HepG2 (cell line): ENCODE measurements around the gene TFDP1. TPM values are rescaled to one million over a fixed set of nuclear protein-coding genes. Genes with fewer than 3 reads are reported as not detected.

Experiments used
- ASH2L ChIP-seq: fragments of 300-600, 200-600 bp; sonication (generic); IDR thresholded peaks from 2 replicates; pipeline ENCODE4 v1.7.0; 2017; ENCODE audit warnings: low read depth, mild to moderate bottlenecking, moderate library complexity, mixed read lengths, low read length; ENCODE audit not compliant: insufficient read length
- BCL6 ChIP-seq: IDR thresholded peaks from 2 replicates; pipeline ENCODE4 v1.6.1; 2016; ENCODE audit warnings: missing genetic modification reagents, missing compliant biosample characterization
- ESRRA ChIP-seq: sonication (generic); formaldehyde crosslinking; IDR thresholded peaks from 2 replicates; pipeline ENCODE4 v1.5.1; 2020; ENCODE audit warnings: mild to moderate bottlenecking, low read depth, missing genetic modification reagents
- HDAC6 ChIP-seq: fragments of 200-600 bp; sonication (generic); IDR thresholded peaks from 2 replicates; pipeline ENCODE4 v1.7.0; 2017; ENCODE audit warnings: mild to moderate bottlenecking, antibody characterized with exemption, low read length, low read depth
- IKZF4 ChIP-seq: sonication (generic); formaldehyde crosslinking; IDR thresholded peaks from 2 replicates; pipeline ENCODE4 v1.5.1; 2020; ENCODE audit warnings: borderline replicate concordance, mild to moderate bottlenecking, low read depth, missing genetic modification reagents; ENCODE audit errors: not compliant biosample characterization
- KDM5B ChIP-seq: sonication (generic); formaldehyde crosslinking; IDR thresholded peaks from 2 replicates; pipeline ENCODE4 v1.4.0; 2020; ENCODE audit warnings: missing genetic modification reagents, mild to moderate bottlenecking, borderline replicate concordance
- NFIC ChIP-seq: IDR thresholded peaks from 2 replicates; pipeline ENCODE4 v1.6.1; 2012; ENCODE audit warnings: mild to moderate bottlenecking, low read length, inconsistent platforms
- NPAS2 ChIP-seq: sonication (generic); formaldehyde crosslinking; IDR thresholded peaks from 2 replicates; pipeline ENCODE4 v1.8.0; 2022; ENCODE audit warnings: mild to moderate bottlenecking, missing genetic modification reagents, borderline replicate concordance
- PITX1 ChIP-seq: sonication (generic); formaldehyde crosslinking; IDR thresholded peaks from 2 replicates; pipeline ENCODE4 v1.5.1; 2020; ENCODE audit warnings: mild to moderate bottlenecking, missing genetic modification reagents
- POLR2AphosphoS5 ChIP-seq: IDR thresholded peaks from 2 replicates; pipeline ENCODE4 v1.6.1; 2012; ENCODE audit warnings: low read depth, low read length
- RAD21 ChIP-seq: fragments of 450-650 bp; formaldehyde crosslinking; IDR thresholded peaks from 2 replicates; pipeline ENCODE4 v1.5.0; 2020; ENCODE audit warnings: mild to moderate bottlenecking
- SNAI1 ChIP-seq: sonication (generic); formaldehyde crosslinking; IDR thresholded peaks from 2 replicates; pipeline ENCODE4 v1.5.0; 2020; ENCODE audit warnings: mild to moderate bottlenecking, missing genetic modification reagents, borderline replicate concordance
- ZFAT ChIP-seq: sonication (generic); formaldehyde crosslinking; conservative IDR thresholded peaks from 2 replicates; pipeline ENCODE4 v1.8.1; 2023; ENCODE audit warnings: missing genetic modification reagents, inconsistent platforms
- ZFP1 ChIP-seq: IDR thresholded peaks from 2 replicates; pipeline ENCODE4 v1.6.1; 2016
- ZNF121 ChIP-seq: sonication (generic); formaldehyde crosslinking; IDR thresholded peaks from 2 replicates; pipeline ENCODE4 v1.5.0; 2020; ENCODE audit warnings: mild to moderate bottlenecking, missing genetic modification reagents
- ZNF570 ChIP-seq: sonication (generic); formaldehyde crosslinking; IDR thresholded peaks from 2 replicates; pipeline ENCODE4 v1.4.0; 2020; ENCODE audit warnings: mild to moderate bottlenecking, missing genetic modification reagents, borderline replicate concordance
- ZNF7 ChIP-seq: IDR thresholded peaks from 2 replicates; pipeline ENCODE4 v1.6.1; 2016; ENCODE audit warnings: missing biosample characterization, missing genetic modification reagents
- ZNF703 ChIP-seq: sonication (generic); formaldehyde crosslinking; IDR thresholded peaks from 2 replicates; pipeline ENCODE4 v1.5.1; 2020; ENCODE audit warnings: missing genetic modification reagents, mild to moderate bottlenecking, moderate library complexity, borderline replicate concordance
- polyA plus RNA-seq, 8 experiments: library from polyadenylated mRNA; depleted of rRNA in 3 of 8; stranded (reverse) in 7 of 8; unstranded in 1 of 8; fragments of >200 nt; fragmentation: Illumina TruSeq in 4 of 8; extraction: Trizol in 4 of 8; gene quantifications; 2 replicates each; pipeline versions ENCODE4 v1.2.1 to v1.2.3, GENCODE V29; 2011 to 2016; ENCODE audit warnings: low read depth in 4 of 8, missing spikeins in 1 of 8, mixed read lengths in 1 of 8; ENCODE audit not compliant: insufficient read depth in 1 of 8
- total RNA-seq, 5 experiments: library from RNA; depleted of rRNA; stranded (reverse); fragments of >200 nt; fragmentation: Illumina TruSeq; extraction: Trizol; gene quantifications; 2 replicates each; pipeline ENCODE4 v1.2.3, GENCODE V29; 2016; ENCODE audit warnings: low read depth in 1 of 5
- TF ChIP-seq, protein P1 (sequence below): IDR thresholded peaks from 2 replicates; pipeline ENCODE4 v1.6.1; 2016; ENCODE audit warnings: missing genetic modification reagents, missing compliant biosample characterization
- TF ChIP-seq, protein P2 (sequence below): IDR thresholded peaks from 2 replicates; pipeline ENCODE4 v1.6.1; 2018; ENCODE audit warnings: missing genetic modification reagents
- TF ChIP-seq, protein P3 (sequence below): IDR thresholded peaks from 2 replicates; pipeline ENCODE4 v1.6.1; 2016; ENCODE audit warnings: low read depth, control low read depth
- TF ChIP-seq, protein P4 (sequence below): IDR thresholded peaks from 2 replicates; pipeline ENCODE4 v1.6.1; 2016; ENCODE audit warnings: low read depth, borderline replicate concordance
- TF ChIP-seq, protein P5 (sequence below): sonication (generic); formaldehyde crosslinking; IDR thresholded peaks from 2 replicates; pipeline ENCODE4 v1.4.0; 2020; ENCODE audit warnings: missing genetic modification reagents; ENCODE audit errors: not compliant biosample characterization
- TF ChIP-seq, protein P6 (sequence below): sonication (generic); formaldehyde crosslinking; IDR thresholded peaks from 2 replicates; pipeline ENCODE4 v1.5.0; 2020; ENCODE audit warnings: mild to moderate bottlenecking, missing genetic modification reagents

The TFDP1 gene
- total and polyA plus RNA-seq, 2 of the 13 experiments (the other 11 are each of a cell fraction or from before 2014, with no cell fraction given), result 38.0 to 84.2 TPM

DNA sequence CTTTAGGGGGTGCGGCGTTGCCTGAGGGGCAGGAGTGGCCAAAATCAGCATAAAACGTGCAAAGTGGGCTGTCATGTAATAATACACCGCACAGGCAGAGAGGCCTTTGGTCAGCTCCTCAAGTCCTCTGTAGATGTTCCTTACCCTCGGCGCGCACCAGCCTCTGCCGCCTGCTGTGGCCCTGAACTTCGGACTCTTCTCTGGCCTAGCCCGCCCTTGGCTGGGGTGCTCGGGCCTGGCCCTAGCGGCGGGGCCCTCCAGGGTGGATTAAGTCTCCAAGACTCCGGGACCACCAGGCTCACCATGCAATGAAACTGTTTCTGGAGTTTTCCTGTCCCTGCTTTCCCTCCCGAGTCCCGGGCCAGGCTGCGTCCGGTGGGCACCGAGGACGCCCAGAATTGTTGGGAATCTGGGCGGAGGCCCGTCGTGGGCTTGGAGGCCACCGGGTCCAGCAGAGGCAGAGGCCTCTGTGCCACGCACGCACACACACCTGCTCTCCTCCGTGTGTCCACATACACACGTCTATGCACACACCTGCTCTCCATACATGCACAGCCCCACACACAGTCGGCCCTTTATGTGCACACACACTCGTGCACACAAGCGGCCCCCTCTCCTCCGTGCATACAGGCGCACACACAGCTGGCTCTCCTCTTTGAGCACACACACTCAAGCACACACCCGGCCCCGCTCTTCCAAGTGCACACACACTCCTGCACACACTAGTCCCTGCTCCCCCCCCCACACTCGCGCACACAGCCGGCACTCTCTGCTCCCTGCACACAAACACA is 1.5 kb upstream of the TFDP1 start (continued):
- TF ChIP-seq ZFAT (CRISPR knock-in tag) (no peak), ZFP1 (no peak), ZNF121 (no peak), ESRRA (CRISPR knock-in tag) (no peak), KDM5B (no peak; the same call in 1 of the 2 replicates), NFIC (no peak), POLR2AphosphoS5 (no peak), IKZF4 (no peak), HDAC6 (no peak), ZNF570 (CRISPR knock-in tag) (no peak), ZNF703 (0 out of 2 replicates have a peak, but pooled peaks have one; percentile 26), RAD21 (no peak), ZNF7 (CRISPR knock-in tag) (no peak), PITX1 (CRISPR knock-in tag) (peak; percentile 56; the same call in 1 of the 2 replicates), BCL6 (CRISPR knock-in tag) (no peak), NPAS2 (CRISPR knock-in tag) (no peak), SNAI1 (CRISPR knock-in tag) (no peak), ASH2L (no peak)
- TF ChIP-seq, protein P1, sequence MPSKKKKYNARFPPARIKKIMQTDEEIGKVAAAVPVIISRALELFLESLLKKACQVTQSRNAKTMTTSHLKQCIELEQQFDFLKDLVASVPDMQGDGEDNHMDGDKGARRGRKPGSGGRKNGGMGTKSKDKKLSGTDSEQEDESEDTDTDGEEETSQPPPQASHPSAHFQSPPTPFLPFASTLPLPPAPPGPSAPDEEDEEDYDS (CRISPR knock-in tag), result no peak
- TF ChIP-seq, protein P2, sequence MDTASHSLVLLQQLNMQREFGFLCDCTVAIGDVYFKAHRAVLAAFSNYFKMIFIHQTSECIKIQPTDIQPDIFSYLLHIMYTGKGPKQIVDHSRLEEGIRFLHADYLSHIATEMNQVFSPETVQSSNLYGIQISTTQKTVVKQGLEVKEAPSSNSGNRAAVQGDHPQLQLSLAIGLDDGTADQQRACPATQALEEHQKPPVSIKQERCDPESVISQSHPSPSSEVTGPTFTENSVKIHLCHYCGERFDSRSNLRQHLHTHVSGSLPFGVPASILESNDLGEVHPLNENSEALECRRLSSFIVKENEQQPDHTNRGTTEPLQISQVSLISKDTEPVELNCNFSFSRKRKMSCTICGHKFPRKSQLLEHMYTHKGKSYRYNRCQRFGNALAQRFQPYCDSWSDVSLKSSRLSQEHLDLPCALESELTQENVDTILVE (CRISPR knock-in tag), result no peak
- TF ChIP-seq, protein P3, sequence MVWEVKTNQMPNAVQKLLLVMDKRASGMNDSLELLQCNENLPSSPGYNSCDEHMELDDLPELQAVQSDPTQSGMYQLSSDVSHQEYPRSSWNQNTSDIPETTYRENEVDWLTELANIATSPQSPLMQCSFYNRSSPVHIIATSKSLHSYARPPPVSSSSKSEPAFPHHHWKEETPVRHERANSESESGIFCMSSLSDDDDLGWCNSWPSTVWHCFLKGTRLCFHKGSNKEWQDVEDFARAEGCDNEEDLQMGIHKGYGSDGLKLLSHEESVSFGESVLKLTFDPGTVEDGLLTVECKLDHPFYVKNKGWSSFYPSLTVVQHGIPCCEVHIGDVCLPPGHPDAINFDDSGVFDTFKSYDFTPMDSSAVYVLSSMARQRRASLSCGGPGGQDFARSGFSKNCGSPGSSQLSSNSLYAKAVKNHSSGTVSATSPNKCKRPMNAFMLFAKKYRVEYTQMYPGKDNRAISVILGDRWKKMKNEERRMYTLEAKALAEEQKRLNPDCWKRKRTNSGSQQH, result no peak
- TF ChIP-seq, protein P4, sequence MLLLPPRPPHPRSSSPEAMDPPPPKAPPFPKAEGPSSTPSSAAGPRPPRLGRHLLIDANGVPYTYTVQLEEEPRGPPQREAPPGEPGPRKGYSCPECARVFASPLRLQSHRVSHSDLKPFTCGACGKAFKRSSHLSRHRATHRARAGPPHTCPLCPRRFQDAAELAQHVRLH (CRISPR knock-in tag), result 0 out of 2 replicates have a peak, but pooled peaks have one; percentile 25
- TF ChIP-seq, protein P5, sequence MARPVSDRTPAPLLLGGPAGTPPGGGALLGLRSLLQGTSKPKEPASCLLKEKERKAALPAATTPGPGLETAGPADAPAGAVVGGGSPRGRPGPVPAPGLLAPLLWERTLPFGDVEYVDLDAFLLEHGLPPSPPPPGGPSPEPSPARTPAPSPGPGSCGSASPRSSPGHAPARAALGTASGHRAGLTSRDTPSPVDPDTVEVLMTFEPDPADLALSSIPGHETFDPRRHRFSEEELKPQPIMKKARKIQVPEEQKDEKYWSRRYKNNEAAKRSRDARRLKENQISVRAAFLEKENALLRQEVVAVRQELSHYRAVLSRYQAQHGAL (CRISPR knock-in tag), result no peak
- TF ChIP-seq, protein P6, sequence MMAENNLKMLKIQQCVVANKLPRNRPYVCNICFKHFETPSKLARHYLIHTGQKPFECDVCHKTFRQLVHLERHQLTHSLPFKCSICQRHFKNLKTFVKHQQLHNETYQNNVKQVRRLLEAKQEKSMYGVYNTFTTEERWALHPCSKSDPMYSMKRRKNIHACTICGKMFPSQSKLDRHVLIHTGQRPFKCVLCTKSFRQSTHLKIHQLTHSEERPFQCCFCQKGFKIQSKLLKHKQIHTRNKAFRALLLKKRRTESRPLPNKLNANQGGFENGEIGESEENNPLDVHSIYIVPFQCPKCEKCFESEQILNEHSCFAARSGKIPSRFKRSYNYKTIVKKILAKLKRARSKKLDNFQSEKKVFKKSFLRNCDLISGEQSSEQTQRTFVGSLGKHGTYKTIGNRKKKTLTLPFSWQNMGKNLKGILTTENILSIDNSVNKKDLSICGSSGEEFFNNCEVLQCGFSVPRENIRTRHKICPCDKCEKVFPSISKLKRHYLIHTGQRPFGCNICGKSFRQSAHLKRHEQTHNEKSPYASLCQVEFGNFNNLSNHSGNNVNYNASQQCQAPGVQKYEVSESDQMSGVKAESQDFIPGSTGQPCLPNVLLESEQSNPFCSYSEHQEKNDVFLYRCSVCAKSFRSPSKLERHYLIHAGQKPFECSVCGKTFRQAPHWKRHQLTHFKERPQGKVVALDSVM (CRISPR knock-in tag), result peak; percentile 72; the same call in 1 of the 2 replicates
